ENCODE data around the gene ADAMTS6.

Gene ADAMTS6

GRCh38 chr5:65150599-65151304, 331.0 kb downstream of the ADAMTS6 start:
- Histone ChIP-seq H3K27me3 (ENCODE audit: insufficient read depth, low read length, poor library complexity) (no peaks in the 10 kb centered on the region), H3K4me1 (ENCODE audit: insufficient read depth, low read length) (no peaks in the 10 kb centered on the region), H3K79me2 (ENCODE audit: insufficient read depth, low read length) (no peaks in the 10 kb centered on the region), H2AFZ (ENCODE audit: low read depth, low read length) (no peak overlapping the region), H3K4me2 (ENCODE audit: insufficient read depth, low read length) (no peak overlapping the region), H3K9ac (ENCODE audit: low read depth, low read length) (no peak overlapping the region), H4K20me1 (ENCODE audit: insufficient read depth, low read length) (no peaks in the 10 kb centered on the region), H3K36me3 (ENCODE audit: insufficient read depth, low read length) (no peaks in the 10 kb centered on the region), H3K27ac (ENCODE audit: low read length) (no peak overlapping the region), H3K4me3 (ENCODE audit: low read depth in 1 of 2, low read length in 2 of 2) (no peak overlapping the region), H3K9me3 (ENCODE audit: insufficient read depth, low read length, severe bottlenecking) (no peaks in the 10 kb centered on the region)
- no peak for DNase-seq
- TF ChIP-seq EZH2 (IDR thresholded peaks at IDR 0.05; ENCODE audit: borderline replicate concordance, low read depth, low read length, severe bottlenecking), result no peak
- TF ChIP-seq, protein P1, sequence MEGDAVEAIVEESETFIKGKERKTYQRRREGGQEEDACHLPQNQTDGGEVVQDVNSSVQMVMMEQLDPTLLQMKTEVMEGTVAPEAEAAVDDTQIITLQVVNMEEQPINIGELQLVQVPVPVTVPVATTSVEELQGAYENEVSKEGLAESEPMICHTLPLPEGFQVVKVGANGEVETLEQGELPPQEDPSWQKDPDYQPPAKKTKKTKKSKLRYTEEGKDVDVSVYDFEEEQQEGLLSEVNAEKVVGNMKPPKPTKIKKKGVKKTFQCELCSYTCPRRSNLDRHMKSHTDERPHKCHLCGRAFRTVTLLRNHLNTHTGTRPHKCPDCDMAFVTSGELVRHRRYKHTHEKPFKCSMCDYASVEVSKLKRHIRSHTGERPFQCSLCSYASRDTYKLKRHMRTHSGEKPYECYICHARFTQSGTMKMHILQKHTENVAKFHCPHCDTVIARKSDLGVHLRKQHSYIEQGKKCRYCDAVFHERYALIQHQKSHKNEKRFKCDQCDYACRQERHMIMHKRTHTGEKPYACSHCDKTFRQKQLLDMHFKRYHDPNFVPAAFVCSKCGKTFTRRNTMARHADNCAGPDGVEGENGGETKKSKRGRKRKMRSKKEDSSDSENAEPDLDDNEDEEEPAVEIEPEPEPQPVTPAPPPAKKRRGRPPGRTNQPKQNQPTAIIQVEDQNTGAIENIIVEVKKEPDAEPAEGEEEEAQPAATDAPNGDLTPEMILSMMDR (IDR thresholded peaks at IDR 0.05; ENCODE audit: borderline replicate concordance, extremely low read depth, low read length, poor library complexity, severe bottlenecking), result no peak
- no peak for ATAC-seq (ENCODE audit: insufficient read depth, low read depth)

GRCh38 chr5:65149827-65150226, 331.9 kb downstream of the ADAMTS6 start:
- TF ChIP-seq, protein P1 (IDR thresholded peaks at IDR 0.05; ENCODE audit: borderline replicate concordance, extremely low read depth, low read length, poor library complexity, severe bottlenecking), result no peak
- TF ChIP-seq EZH2 (IDR thresholded peaks at IDR 0.05; ENCODE audit: borderline replicate concordance, low read depth, low read length, severe bottlenecking), result no peak
- H3K4me2 ChIP-seq (ENCODE audit: insufficient read depth, low read length), result no peak overlapping the region
- ATAC-seq (ENCODE audit: insufficient read depth, low read depth) (no peak), DNase-seq (no peak)
- no peaks in the 10 kb centered on the region for H3K4me1 ChIP-seq (ENCODE audit: insufficient read depth, low read length)
- no peaks in the 10 kb centered on the region for H3K79me2 ChIP-seq (ENCODE audit: insufficient read depth, low read length)
- no peaks in the 10 kb centered on the region for H3K36me3 ChIP-seq (ENCODE audit: insufficient read depth, low read length)
- H3K9me3 ChIP-seq (ENCODE audit: insufficient read depth, low read length, severe bottlenecking), result no peaks in the 10 kb centered on the region
- no peak overlapping the region for H3K4me3 ChIP-seq (ENCODE audit: low read depth in 1 of 2, low read length in 2 of 2)
- H3K27me3 ChIP-seq (ENCODE audit: insufficient read depth, low read length, poor library complexity), result no peaks in the 10 kb centered on the region
- H4K20me1 ChIP-seq (ENCODE audit: insufficient read depth, low read length), result no peaks in the 10 kb centered on the region
- H2AFZ ChIP-seq (ENCODE audit: low read depth, low read length), result no peak overlapping the region
- no peak overlapping the region for H3K27ac ChIP-seq (ENCODE audit: low read length)
- H3K9ac ChIP-seq (ENCODE audit: low read depth, low read length), result no peak overlapping the region

- no peak overlapping the region for H3K4me3 ChIP-seq (ENCODE audit: low read depth in 1 of 2, low read length in 2 of 2)
- ATAC-seq (ENCODE audit: insufficient read depth, low read depth) (no peak), DNase-seq (no peak)
- no peaks in the 10 kb centered on the region for H4K20me1 ChIP-seq (ENCODE audit: insufficient read depth, low read length)
- H3K27me3 ChIP-seq (ENCODE audit: insufficient read depth, low read length, poor library complexity), result no peaks in the 10 kb centered on the region
- no peaks in the 10 kb centered on the region for H3K79me2 ChIP-seq (ENCODE audit: insufficient read depth, low read length)
- H3K4me1 ChIP-seq (ENCODE audit: insufficient read depth, low read length), result no peaks in the 10 kb centered on the region
- H3K9me3 ChIP-seq (ENCODE audit: insufficient read depth, low read length, severe bottlenecking), result no peaks in the 10 kb centered on the region
- no peaks in the 10 kb centered on the region for H3K36me3 ChIP-seq (ENCODE audit: insufficient read depth, low read length)
- H3K9ac ChIP-seq (ENCODE audit: low read depth, low read length), result no peak overlapping the region
- TF ChIP-seq, protein P1 (IDR thresholded peaks at IDR 0.05; ENCODE audit: borderline replicate concordance, extremely low read depth, low read length, poor library complexity, severe bottlenecking), result no peak
- no peak for TF ChIP-seq EZH2 (IDR thresholded peaks at IDR 0.05; ENCODE audit: borderline replicate concordance, low read depth, low read length, severe bottlenecking)
- no peak overlapping the region for H3K27ac ChIP-seq (ENCODE audit: low read length)
- no peak overlapping the region for H3K4me2 ChIP-seq (ENCODE audit: insufficient read depth, low read length)
- no peak overlapping the region for H2AFZ ChIP-seq (ENCODE audit: low read depth, low read length)
Observed at GRCh38 chr5:65144136-65144871, 337.4 kb downstream of the ADAMTS6 start.
